ENCODE results near the gene ALOX15B.
"Not testable (repeated sequence)": the region's sequence is repeated elsewhere in the genome, so short reads cannot be mapped to it uniquely, and the experiment has no call there.

Gene ALOX15B

GRCh38 chr17:8063761-8064534, 25.1 kb downstream of the ALOX15B start:
- no peak for DNase-seq

GRCh38 chr17:8064561-8065019, 25.7 kb downstream of the ALOX15B start:
- DNase-seq, result no peak

GRCh38 chr17:8066841-8067775, 28.2 kb downstream of the ALOX15B start:
- DNase-seq, result no peak

- DNase-seq, result no peak
These were observed 28.9 kb downstream of the ALOX15B start for GRCh38 chr17:8067806-8068205.

- no peak for DNase-seq
These were observed 30.1 kb downstream of the ALOX15B start for GRCh38 chr17:8068736-8069586.

- no peak for DNase-seq
These were observed 30.7 kb downstream of the ALOX15B start for GRCh38 chr17:8069587-8069860.

- DNase-seq, result no peak
These were observed 32.6 kb downstream of the ALOX15B start for GRCh38 chr17:8071496-8071895.

GRCh38 chr17:8072341-8072728, 33.5 kb downstream of the ALOX15B start:
- no peak for DNase-seq

- no peak for DNase-seq
These were observed 34.0 kb downstream of the ALOX15B start for GRCh38 chr17:8072729-8073461.

- DNase-seq, result peak; percentile 41 to 74
These were observed 35.0 kb downstream of the ALOX15B start for GRCh38 chr17:8073627-8074484.

GRCh38 chr17:8074554-8074953, 35.7 kb downstream of the ALOX15B start:
- DNase-seq, result no peak

GRCh38 chr17:8075081-8075480, 36.2 kb downstream of the ALOX15B start:
- DNase-seq, result no peak

- no peak for DNase-seq
These were observed 36.9 kb downstream of the ALOX15B start for GRCh38 chr17:8075574-8076342.

- DNase-seq, result no peak
These were observed 37.8 kb downstream of the ALOX15B start for GRCh38 chr17:8076502-8077266.

GRCh38 chr17:8077939-8078338, 39.1 kb downstream of the ALOX15B start:
- DNase-seq, result not testable (repeated sequence)

- peak; percentile 82 to 93 for DNase-seq
These were observed 40.7 kb downstream of the ALOX15B start for GRCh38 chr17:8079291-8080207.

- no peak for DNase-seq
These were observed 41.4 kb downstream of the ALOX15B start for GRCh38 chr17:8080208-8080798.

GRCh38 chr17:8080799-8081219, 42.0 kb downstream of the ALOX15B start:
- no peak for DNase-seq
